ENCODE measurements around the gene CTNND1.
"Not testable (repeated sequence)": the region's sequence is repeated elsewhere in the genome, so short reads cannot be mapped to it uniquely, and the experiment has no call there.

Gene CTNND1, protein sequence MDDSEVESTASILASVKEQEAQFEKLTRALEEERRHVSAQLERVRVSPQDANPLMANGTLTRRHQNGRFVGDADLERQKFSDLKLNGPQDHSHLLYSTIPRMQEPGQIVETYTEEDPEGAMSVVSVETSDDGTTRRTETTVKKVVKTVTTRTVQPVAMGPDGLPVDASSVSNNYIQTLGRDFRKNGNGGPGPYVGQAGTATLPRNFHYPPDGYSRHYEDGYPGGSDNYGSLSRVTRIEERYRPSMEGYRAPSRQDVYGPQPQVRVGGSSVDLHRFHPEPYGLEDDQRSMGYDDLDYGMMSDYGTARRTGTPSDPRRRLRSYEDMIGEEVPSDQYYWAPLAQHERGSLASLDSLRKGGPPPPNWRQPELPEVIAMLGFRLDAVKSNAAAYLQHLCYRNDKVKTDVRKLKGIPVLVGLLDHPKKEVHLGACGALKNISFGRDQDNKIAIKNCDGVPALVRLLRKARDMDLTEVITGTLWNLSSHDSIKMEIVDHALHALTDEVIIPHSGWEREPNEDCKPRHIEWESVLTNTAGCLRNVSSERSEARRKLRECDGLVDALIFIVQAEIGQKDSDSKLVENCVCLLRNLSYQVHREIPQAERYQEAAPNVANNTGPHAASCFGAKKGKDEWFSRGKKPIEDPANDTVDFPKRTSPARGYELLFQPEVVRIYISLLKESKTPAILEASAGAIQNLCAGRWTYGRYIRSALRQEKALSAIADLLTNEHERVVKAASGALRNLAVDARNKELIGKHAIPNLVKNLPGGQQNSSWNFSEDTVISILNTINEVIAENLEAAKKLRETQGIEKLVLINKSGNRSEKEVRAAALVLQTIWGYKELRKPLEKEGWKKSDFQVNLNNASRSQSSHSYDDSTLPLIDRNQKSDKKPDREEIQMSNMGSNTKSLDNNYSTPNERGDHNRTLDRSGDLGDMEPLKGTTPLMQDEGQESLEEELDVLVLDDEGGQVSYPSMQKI

DNA sequence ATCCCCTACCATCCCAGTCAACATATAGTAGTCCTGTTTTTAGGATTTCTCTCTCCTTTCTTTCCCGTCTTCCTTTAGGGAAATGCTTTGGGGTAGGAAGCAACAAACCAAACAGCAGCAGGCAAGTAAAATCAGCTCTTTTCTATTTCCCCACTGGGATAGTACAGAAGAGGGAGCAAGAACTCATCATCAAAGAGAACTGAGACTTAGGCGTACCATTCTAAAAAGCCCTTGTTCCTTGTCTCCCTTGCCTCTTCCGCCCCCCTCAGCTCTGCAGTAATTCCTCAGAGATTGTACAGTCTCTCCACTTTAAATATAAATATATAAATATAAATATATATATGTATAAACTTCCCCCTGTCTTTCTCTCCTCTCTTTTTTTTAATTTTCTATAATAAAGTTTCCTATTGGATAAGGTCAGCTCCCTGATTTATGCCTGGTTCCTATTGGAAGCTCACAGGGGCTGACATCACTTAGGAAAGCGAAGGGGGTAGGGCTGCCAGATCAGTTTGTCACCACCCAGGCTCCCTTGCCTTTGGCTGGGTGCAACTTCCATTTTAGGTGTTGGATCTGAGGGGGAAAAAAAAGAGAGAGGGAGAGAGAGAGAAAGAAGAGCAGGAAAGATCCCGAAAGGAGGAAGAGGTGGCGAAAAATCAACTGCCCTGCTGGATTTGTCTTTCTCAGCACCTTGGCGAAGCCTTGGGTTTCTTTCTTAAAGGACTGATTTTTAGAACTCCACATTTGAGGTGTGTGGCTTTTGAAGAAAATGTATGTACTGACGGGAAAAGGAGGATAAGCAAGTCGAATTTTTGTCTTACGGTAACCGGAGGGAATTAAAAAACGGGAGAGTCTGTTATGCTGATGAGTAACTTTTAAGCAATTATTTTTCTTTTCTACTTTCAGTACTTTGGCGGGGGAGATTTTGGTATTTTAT lies at the start of gene CTNND1:
Gene CTNND1, plus strand, starts transcription at position 502 of the 934 bp plus-strand sequence. CDS start 29,677 bp downstream, outside the sequence.
- DNase-seq (ENCODE audit: low spot score), result peak; percentile 100

DNA sequence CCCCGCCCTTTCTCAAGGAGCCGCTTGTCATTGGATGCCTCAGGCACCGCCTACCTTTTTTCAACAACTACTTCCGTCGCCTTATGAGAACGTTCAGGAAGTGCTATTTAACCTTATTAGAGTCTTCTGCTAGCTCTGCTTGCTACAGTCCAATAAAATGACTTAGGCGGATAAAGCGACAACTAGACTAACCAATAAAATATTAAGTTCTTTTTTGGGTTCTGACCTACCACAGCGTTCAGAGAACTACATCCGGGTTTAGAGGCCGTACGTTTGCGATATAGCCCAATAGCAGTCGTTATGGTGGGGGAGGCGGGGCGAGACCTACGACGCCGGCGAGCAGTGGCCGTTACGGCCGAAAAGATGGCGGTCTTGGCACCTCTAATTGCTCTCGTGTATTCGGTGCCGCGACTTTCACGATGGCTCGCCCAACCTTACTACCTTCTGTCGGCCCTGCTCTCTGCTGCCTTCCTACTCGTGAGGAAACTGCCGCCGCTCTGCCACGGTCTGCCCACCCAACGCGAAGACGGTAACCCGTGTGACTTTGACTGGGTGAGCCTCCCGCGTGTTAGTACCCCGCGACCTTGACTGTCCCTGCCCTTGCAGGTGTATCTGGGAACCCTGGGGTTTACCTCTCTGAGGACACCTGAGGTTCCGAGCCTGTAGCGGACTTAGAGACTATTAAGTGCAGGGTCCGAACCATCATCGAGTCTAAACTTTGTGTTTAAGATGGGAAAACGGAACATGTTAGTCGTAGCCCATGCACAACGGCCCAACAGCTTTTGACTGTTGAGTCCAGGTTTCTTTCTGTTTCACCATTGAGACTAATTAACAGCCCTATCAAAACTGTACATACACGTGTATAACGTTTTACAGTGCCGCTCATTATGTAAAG lies 49.1 kb upstream of the CTNND1 start, which contains the start of gene TMX2:
Gene TMX2, plus strand, starts transcription at position 338 of the 895 bp plus-strand sequence. Its CDS starts 26 bp downstream, at position 364.
- DNase-seq (ENCODE audit: low spot score), result peak; percentile 99

DNA sequence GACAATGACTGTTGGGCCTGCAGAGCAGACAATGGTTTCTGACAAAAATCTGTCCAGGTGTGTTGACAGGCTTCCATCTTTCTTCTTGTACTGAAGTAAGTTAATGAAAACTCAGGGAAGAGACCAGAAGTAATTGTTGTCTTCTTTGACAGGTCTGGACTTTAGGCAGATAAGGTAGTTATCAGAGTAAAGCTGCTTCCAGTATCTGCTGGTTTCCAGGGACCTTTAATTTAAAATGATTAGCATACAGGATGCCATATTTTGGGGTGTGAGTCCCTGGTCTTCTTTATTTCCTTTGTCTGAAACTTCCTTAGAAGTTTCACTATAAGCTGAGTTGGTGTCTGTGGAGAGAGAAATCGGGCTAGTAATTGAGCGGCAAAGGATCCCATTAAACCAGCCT lies 47.8 kb upstream of the CTNND1 start:
- DNase-seq (ENCODE audit: low spot score), result no peak

DNA sequence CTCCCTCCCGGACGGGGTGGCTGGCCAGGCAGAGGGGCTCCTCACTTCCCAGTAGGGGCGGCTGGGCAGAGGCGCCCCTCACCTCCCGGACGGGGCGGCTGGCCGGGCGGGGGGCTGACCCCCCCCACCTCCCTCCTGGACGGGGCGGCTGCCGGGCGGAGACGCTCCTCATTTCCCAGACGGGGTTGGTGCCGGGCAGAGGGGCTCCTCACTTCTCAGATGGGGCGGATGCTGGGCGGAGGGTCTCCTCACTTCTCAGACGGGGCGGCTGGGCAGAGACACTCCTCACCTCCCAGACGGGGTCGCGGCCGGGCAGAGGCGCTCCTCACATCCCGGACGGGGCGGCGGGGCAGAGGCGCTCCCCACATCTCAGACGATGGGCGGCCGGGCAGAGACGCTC lies 44.9 kb upstream of the CTNND1 start:
- DNase-seq (ENCODE audit: low spot score), result not testable (repeated sequence)

DNA sequence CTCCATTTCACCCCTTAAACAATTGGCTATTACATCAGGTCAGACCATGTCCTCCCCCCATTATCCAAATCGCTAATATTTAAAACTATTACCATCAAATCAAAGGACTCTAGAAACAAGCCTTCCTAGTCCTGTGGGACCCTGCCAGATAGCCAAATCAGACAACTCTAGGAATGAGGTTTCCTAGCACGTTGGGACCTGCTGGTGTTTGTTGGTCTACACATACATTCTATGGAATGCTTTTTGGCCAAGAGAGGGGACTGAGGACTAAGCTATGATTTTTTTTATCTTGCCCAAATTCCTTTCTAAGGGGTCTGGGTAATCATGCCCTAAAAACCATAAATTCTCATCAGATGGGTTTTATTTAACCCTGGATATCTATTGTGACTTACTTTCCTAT lies 34.4 kb upstream of the CTNND1 start:
- DNase-seq (ENCODE audit: low spot score), result no peak

DNA sequence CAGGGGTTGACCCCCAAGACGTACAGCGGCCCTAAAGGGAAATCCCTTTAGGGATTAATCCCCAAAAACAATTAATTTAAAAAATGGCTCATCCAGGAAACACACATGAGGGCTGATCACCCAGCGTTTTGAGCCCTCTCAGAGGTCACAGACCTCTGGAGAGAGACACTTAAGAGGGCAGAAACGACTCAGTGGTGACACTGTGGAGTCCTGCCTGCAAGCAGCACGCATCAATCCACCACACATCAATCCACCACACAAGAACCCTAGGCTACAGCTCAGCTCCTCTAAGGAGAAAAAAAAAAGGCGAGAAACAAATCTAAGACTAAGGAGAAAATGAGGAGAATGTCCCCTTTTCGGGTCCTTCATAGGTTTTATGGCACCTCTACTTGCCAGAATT lies 32.8 kb upstream of the CTNND1 start:
- no peak for DNase-seq (ENCODE audit: low spot score)

DNA sequence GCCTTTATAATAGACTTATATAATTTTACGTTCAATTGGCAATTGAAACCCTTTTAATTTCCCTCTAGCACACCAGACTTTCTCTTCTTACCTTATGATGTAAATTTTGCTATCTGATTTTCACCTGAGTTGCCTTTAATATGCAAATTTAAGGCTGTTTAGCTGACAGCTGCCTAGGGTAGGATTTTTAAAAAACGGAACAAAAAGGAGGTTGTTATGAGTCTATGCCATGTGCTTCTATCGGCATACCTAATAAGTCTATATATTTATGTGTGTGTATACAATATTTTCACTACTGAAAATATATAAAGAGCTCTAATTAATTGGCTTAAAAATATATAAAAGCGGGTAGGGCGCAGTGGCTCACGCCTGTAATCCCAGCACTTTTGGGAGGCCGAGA lies 32.1 kb upstream of the CTNND1 start:
- DNase-seq (ENCODE audit: low spot score), result no peak

DNA sequence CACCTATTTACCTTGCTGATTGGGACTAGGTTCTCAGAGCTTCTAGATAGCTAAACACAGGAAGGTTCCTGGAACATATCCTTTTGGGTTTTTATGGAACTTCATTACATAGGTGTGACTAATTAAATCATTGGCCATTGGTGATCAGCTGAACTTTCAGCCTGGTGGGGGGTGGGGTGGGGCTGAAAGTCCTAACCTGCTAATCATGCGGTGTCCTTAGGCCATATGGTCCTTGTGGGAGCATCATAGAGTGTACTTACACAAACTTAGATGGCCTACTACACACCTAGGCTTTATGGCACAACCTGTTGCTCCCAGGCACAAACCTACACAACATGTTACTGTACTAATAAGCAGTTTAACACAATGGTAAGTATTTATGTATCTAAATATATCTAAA lies 28.9 kb upstream of the CTNND1 start:
- no peak for DNase-seq (ENCODE audit: low spot score)

DNA sequence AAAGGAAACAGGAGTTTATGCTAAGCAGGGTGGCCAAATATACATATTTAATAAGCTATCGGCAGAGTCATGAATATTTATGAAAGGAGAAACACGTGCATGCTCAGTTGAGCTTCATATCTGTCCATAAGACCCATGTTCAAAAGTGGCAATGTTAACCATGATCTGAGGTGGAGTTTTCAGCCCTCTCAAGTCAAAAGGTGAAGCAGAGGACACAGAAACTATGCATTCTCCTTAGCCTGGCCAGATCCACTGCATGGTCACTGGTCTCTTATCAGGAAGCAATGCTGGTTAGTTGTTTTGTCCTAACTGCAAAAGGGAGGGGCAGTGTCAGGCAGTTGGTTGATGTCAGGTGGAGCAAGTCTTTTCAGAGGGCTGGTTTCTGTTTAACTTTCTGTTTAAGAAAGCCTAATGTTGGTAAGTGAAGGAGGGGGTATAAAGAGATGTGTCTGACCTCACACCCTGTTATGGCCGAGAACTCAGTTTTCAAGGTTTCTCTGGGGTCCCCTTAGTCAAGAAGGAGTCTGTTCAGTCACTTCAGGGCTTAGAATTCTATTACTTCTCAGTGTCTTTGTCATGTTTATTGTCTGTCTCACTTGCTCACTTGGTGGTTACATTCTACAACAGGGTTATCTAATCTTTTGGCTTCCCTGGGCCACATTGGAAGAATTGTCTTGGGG lies 25.8 kb upstream of the CTNND1 start:
- DNase-seq (ENCODE audit: low spot score), result no peak

DNA sequence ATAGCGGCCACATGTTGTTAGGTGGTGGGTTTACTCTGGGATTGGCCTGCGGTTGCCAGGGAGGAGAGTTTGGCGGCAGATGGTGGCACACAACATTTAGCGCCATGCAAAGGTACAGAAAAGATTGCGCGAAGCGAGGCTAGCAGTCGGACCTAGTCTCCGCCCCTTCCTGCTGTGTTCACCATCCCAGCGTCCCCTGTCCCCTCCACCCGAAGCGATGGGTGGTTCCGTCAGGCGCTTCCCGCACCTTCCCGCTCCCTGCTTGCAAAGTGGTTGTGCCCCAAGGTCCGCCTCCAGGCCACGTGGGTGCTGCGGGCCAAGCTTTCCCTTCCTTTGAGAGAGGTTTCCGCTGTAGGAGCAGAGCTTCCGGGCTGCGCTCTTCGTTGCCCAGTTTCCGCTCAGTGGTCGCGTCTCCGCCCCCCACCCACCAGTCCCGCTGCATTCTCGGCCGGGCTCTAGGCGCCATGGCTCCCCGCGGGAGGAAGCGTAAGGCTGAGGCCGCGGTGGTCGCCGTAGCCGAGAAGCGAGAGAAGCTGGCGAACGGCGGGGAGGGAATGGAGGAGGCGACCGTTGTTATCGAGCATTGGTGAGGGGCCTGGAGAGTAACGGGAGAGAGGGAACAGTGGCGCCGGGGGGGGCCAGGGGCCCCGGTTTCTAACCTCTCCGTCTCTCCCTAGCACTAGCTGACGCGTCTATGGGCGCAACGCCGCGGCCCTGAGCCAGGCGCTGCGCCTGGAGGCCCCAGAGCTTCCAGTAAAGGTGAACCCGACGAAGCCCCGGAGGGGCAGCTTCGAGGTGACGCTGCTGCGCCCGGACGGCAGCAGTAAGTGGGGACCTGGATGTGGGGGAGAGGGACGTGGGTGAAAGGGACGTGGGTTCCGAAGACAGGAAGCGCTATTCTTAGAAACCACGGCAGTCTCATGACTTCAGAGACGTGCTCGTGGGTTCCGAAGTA lies 20.2 kb upstream of the CTNND1 start, which contains the start of gene SELENOH:
Gene SELENOH, plus strand, starts transcription at position 360 of the 955 bp plus-strand sequence. Its CDS starts 105 bp downstream, at position 465.
- DNase-seq (ENCODE audit: low spot score), result peak; percentile 99

DNA sequence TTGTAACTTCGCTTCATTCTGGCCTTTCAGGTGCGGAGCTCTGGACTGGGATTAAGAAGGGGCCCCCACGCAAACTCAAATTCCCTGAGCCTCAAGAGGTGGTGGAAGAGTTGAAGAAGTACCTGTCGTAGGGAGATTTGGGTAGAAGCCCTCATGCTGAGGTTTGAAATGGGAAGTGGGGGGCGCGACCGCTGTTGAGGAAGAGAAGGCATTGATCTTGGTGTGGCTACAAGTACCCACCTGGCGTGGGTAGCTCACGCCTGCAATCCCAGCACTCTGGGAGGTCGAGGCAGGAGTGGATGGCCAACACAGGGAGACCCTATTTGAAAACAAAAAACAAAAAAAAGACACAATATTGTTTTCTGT lies 19.5 kb upstream of the CTNND1 start:
- no peak for DNase-seq (ENCODE audit: low spot score)

DNA sequence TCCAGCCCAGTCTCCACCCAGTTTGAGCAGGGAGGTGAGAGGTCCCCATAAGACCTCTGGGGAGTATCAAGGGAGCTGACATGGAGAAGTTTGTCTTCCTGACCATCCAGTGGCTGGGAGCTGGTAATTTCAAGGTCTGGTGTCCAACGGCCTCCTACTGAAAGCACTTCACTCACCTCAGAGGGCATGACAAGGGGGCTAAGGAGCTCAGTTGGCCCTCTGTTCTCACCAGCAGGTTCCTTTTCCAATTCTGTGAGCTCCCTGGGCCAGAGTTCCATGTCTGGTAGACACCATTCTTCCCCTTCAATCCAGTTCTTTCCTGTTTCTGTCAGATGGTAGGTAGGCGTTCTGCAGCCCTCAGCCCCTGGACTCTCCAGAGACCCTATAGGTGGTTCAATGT lies 17.2 kb upstream of the CTNND1 start:
- DNase-seq (ENCODE audit: low spot score), result no peak

DNA sequence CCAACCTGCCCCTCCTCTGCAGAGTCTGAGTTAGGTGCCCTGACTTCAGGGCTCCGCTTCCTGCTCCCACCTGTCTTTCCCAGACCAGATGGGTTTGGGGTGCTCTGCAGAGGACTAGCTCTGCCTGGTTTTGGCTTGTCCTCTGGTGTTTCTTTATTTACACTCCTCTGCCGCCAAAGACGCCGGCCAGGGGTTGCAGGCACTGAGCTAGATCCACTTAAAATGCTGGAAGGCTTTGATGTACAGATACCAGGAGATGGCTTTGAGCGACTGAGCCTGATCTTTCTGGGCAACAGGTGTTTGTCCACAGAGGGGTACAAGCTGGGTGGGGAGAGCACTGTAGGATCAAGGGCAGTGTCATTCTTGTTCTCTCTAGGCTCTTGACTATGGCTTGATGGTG lies 16.4 kb upstream of the CTNND1 start:
- no peak for DNase-seq (ENCODE audit: low spot score)

DNA sequence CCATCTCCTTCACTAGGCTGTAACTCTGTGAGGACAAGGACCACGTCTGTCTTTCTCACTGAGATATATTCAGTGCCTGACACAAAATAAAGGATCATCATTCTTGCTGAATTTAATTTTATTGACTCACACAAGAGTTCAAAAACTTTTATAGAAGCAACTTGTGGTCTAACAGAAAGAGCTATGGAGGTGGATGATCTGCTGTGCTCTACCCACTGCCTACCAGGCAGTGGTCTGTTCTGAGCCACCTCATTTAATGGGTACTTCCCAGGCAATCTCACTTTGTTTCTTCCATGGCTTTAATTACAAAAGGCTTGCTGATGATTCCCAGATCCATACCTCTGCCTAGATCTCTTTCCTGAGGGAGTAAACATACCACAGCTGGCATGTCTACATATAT lies 14.7 kb upstream of the CTNND1 start:
- DNase-seq (ENCODE audit: low spot score), result no peak

DNA sequence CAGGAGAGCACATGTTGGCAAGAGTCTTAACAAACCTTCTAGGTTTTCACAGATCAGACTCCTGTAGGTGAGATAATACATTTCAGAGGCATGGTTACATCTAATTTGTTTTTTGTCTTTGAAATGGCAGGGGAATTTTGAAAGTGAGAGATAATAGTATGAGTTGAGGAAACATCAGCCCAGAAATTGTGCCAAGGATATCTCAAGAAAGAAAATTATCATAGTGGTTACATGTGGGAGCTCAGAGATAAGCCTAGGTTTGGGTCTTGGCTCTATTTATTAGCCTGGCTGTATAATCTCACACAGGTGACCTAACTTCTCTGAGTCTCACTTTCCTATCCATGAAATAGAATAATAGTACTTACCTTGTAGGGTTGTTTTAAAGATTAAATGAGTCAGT lies 10.4 kb upstream of the CTNND1 start:
- DNase-seq (ENCODE audit: low spot score), result no peak

DNA sequence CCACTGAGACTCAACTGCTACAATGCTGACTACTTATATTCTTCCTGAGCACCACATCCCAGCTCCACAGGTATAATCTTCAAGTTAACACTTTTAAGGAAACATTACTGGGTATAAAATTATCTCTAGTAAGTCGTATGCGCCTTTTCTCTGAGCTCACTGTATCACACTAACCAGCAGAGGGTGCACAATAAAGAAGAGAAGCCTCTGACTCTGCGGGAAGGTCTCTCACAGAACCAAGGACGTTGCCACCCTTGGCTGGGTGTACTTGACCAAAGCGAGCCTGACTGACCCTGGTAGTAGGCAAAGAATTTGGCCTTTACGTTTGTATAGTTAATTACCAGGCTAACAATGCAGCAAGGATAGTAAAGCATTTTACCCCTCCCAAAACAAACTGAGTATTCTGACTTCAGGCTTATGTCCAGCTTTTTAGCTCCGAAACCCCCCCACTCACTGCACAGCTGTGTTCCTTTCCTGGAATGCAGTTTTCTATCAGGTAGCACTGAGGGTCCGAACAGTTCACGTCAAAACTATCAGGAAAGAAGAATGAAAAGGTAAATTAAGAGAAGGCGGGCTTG lies 9.8 kb upstream of the CTNND1 start, which contains the start of gene BTBD18:
Gene BTBD18, minus strand, starts transcription at position 144 of the 578 bp plus-strand sequence. CDS start 631 bp downstream, outside the sequence.
- peak; percentile 90 for DNase-seq (ENCODE audit: low spot score)

DNA sequence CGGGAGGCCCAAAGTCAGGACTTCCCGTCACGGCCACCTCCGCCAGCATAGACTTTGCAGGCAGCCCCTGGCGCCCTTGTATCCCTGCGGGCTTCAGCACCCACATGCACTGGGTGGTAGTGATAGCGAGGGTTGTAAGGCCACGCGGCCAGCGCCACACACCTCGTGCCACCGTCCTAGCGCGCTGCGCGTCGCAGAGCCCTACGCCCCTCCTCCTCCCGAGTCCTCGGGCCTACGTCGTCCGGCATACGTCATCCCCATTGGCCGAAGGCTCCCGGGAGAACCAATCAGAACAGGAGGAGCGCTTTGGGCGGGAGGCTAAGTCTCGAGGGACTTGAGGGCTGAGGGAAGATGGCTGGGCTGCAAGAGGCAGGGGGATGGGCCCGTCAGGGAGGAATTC lies 8.6 kb upstream of the CTNND1 start:
- no peak for DNase-seq (ENCODE audit: low spot score)

DNA sequence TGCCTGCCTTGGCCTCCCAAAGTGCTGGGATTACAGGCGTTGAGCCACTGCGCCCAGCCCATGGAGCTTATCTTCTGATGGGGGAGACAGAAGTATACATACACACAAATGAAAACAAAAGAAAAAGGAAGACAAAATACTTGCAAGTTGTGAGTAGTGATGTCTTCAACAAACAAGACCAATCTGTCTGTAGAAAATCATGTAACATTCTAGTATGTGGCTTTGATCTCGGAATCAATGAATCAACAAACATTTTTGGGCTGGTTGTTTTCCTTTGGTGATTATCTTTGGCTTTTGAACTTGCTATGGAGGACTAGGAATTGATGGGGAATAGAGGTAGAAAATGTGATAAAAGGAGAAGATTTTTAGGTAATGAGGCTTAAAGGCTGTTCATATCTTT lies 3.4 kb upstream of the CTNND1 start:
- no peak for DNase-seq (ENCODE audit: low spot score)

Data from HuH-7.5 (cell line).